ENCODE measurements around the gene BMP7.

DNA sequence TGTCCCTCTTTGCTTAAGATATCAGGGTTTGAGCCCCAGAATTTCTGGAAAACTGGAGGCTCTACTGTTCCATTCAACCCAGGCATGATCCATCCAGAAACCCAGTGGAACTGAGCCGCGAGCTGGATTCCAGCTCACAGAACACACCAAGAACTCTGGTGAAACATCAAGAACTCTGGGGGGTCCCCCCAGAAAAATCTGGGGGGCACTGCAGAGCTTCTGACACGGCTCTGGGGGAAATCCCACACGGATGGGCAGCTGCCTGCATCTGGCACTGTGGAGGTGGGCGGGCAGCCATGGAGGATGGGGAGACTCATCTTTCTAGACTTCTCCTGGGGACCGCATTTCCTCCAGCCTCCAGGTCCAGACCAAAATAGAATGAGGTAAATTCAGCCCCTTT lies 51.0 kb downstream of the BMP7 start:
- TF ChIP-seq POLR2A (IDR thresholded peaks at IDR 0.05; ENCODE audit: low read depth, low read length) (no peak), TAF1 (IDR thresholded peaks at IDR 0.05; ENCODE audit: low read depth, low read length) (no peak), POLR2AphosphoS5 (IDR thresholded peaks at IDR 0.05; ENCODE audit: low read depth, low read length) (no peak)

All from GM12891 (cell line).